Glutamatergic neuron (in vitro differentiated cells): ENCODE data around the gene NOXO1. TPM values are rescaled to one million over a fixed set of nuclear protein-coding genes. Genes with fewer than 3 reads are reported as not detected.

Source experiments
- DNase-seq: peaks from one replicate; pipeline ENCODE4 v3.0.0; 2022
- H3K27ac Mint-ChIP-seq: one replicate; pipeline ENCODE4 v1.8.0; 2020; ENCODE audit warnings: mild to moderate bottlenecking, mixed read lengths, inconsistent platforms; ENCODE audit not compliant: unreplicated experiment
- H3K27me3 Mint-ChIP-seq: one replicate; pipeline ENCODE4 v1.8.0; 2020; ENCODE audit warnings: mild to moderate bottlenecking, moderate library complexity, mixed read lengths, inconsistent platforms; ENCODE audit not compliant: unreplicated experiment
- H3K36me3 Mint-ChIP-seq: one replicate; pipeline ENCODE4 v1.8.0; 2020; ENCODE audit warnings: mild to moderate bottlenecking, mixed read lengths, inconsistent platforms; ENCODE audit not compliant: unreplicated experiment
- H3K4me1 Mint-ChIP-seq: one replicate; pipeline ENCODE4 v1.8.0; 2020; ENCODE audit warnings: mild to moderate bottlenecking, low read depth, mixed read lengths, inconsistent platforms; ENCODE audit not compliant: unreplicated experiment
- H3K4me3 Mint-ChIP-seq: one replicate; pipeline ENCODE4 v1.8.0; 2020; ENCODE audit warnings: mild to moderate bottlenecking, mixed read lengths, inconsistent platforms; ENCODE audit not compliant: unreplicated experiment
- H3K9me3 Mint-ChIP-seq: one replicate; pipeline ENCODE4 v1.8.0; 2020; ENCODE audit warnings: mild to moderate bottlenecking, moderate library complexity, mixed read lengths, inconsistent platforms; ENCODE audit not compliant: unreplicated experiment
- total RNA-seq: library from RNA; stranded (reverse); fragmentation: NEBNext Ultra II Directional; extraction: Animal tissue kit (Norgen Biotek cat#: 25700); gene quantifications from one replicate; pipeline ENCODE4 v1.2.1, GENCODE V29; 2021; ENCODE audit not compliant: unreplicated experiment
- TF ChIP-seq, protein P1 (sequence below): fragments of 200-600 bp; sonication (generic); IDR thresholded peaks from one replicate; pipeline ENCODE4 v1.5.0; 2021; ENCODE audit not compliant: partially characterized antibody, unreplicated experiment

The NOXO1 gene
- total RNA-seq, 1 donor from 2014 or later, result 1.3 TPM

DNA sequence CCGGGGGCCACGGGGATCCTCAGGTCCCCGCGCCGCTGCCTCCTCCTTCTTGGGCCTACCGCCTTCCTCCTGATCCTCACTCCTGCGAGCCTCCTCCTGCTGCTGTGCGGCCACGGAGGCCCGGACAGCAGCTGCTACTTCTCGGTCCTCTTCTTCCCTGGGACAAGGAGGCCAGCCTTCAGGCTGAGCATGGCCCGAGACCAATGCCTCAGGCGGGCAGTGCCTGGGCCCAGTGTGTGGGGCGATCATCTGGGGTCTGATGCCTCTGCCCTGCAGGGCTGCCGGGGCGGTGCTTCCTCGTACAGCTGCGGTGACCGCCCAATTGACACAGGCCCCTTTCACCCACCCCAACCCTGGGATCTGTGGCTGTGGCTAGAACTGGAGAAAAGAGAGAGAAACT is 19.8 kb upstream of the NOXO1 start:
- Mint-ChIP-seq H3K4me3 (no peak overlapping the region), H3K27ac (no peak overlapping the region), H3K27me3 (peaks cover 8% of the 10 kb centered on the region), H3K4me1 (peaks cover 4% of the 10 kb centered on the region), H3K9me3 (peaks cover 8% of the 10 kb centered on the region), H3K36me3 (no peaks in the 10 kb centered on the region)
- no peak for DNase-seq
- TF ChIP-seq, protein P1, sequence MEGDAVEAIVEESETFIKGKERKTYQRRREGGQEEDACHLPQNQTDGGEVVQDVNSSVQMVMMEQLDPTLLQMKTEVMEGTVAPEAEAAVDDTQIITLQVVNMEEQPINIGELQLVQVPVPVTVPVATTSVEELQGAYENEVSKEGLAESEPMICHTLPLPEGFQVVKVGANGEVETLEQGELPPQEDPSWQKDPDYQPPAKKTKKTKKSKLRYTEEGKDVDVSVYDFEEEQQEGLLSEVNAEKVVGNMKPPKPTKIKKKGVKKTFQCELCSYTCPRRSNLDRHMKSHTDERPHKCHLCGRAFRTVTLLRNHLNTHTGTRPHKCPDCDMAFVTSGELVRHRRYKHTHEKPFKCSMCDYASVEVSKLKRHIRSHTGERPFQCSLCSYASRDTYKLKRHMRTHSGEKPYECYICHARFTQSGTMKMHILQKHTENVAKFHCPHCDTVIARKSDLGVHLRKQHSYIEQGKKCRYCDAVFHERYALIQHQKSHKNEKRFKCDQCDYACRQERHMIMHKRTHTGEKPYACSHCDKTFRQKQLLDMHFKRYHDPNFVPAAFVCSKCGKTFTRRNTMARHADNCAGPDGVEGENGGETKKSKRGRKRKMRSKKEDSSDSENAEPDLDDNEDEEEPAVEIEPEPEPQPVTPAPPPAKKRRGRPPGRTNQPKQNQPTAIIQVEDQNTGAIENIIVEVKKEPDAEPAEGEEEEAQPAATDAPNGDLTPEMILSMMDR, result no peak

DNA sequence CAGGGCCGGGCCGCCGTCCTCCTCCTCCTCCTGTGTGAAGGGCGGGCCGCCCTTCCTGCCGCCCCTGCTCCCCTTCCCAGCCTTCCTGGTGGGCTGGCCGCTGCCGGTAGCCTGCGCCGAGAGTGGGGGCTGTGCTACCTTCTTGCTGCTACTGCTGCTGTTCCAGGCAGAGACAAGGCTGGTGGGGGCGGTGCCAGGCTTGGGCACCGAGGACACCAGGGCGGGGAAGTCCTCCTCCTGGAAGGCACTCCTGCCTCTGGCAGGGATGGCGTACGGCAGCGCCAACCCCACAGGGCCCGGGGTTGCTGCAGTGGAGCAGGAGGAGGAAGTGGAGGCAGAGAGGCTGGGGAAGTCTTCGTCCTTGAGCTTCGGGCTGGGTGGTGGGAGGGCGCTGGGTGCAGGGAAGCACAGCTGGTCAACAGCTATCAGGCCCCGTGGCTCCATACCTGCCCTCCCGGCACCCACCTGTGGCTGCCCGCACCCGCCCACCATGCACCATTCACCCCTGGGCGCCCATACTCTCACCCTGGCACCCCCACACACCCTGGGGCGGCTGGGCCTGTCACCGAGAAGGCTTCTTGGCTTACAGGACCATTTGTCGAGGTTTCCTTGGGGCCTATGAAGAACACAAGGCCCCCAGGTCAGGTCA is 18.7 kb upstream of the NOXO1 start:
- H3K27ac Mint-ChIP-seq, result no peak overlapping the region
- no peaks in the 10 kb centered on the region for H3K4me1 Mint-ChIP-seq
- peaks cover 8% of the 10 kb centered on the region for H3K27me3 Mint-ChIP-seq
- no peaks in the 10 kb centered on the region for H3K36me3 Mint-ChIP-seq
- H3K9me3 Mint-ChIP-seq, result peaks cover 8% of the 10 kb centered on the region
- TF ChIP-seq, protein P1, result no peak
- DNase-seq, result no peak
- no peak overlapping the region for H3K4me3 Mint-ChIP-seq

DNA sequence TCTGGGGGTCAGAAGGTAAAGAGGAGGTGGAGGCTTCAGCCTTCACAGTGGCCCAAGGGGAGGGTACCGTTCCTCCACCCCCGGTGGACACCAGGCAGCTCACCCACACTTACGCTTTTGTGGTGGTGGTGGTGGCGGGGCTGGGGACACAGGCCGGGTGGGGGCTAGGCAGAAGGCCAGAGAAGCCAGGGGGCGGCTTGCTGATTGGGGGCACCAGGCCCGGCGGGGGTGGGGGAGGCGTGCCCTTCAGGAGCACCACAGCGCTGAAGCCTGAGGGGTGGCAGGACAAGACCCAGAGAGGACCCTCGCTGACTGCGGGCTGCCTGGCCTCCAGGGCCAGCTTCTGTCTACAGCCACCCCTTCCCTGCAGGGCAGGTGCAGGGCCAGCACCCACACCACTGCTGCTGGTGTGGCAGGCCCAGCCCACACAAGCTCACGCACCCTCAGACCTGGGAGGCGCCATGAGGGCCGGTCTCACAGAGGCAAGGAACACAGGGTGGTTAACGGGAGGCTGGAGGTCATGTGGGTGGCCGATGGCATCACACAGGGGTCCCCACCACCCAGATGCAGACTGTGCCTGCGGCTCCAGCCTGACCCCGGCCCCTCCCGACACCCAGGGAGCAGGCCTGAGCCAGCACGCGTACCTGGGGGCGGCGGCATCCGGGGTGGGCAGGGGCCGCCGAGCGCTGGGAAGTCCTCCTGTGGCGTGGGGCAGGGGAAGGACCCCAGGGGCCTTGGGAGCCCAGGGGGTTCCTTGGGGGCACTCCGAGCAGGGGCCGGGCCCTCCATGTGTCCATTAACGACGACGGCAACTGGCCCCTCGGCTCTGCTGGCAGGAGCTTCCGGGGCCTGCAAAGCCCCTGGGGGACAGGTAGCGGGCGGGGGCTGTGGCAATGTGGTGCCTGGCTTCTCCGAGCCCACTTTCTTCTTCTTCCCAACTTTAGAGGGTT is 17.9 kb upstream of the NOXO1 start:
- H3K4me3 Mint-ChIP-seq, result no peak overlapping the region

DNA sequence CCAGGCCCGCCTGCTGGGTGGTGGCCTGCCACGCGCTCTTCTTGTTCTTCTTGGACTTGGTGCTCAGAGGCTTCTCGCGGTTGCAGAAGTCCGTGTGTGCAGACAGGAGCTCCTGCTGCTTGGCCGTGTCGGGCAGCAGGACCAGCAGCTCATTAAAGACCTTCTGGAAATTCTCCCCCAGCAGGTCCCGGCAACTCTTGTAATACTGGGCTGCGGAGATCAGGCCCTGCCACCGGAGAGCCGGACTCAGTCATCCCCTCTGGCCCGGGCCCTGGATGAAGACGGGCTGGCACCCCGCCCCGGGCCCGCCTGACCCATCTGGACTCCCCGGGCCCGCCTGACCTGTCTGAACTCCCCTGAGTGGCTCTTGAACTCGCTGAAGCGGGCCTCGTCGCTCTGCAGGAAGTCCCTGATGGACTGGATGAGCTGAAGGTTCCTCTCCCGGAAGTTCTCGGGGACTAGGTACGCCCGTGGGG is 17.1 kb upstream of the NOXO1 start:
- H3K4me3 Mint-ChIP-seq, result no peak overlapping the region
- H3K9me3 Mint-ChIP-seq, result peaks cover 13% of the 10 kb centered on the region
- H3K4me1 Mint-ChIP-seq, result no peaks in the 10 kb centered on the region
- no peaks in the 10 kb centered on the region for H3K36me3 Mint-ChIP-seq
- H3K27ac Mint-ChIP-seq, result no peak overlapping the region
- DNase-seq, result no peak
- TF ChIP-seq, protein P1, result no peak
- peaks cover 7% of the 10 kb centered on the region for H3K27me3 Mint-ChIP-seq

More for the DNA sequence above, 17.9 kb upstream of the NOXO1 start:
- Mint-ChIP-seq H3K4me1 (no peaks in the 10 kb centered on the region), H3K27ac (no peak overlapping the region), H3K36me3 (no peaks in the 10 kb centered on the region), H3K9me3 (peaks cover 9% of the 10 kb centered on the region), H3K27me3 (peaks cover 6% of the 10 kb centered on the region)
- TF ChIP-seq, protein P1, result no peak
- DNase-seq, result no peak
